Keratinocyte (primary cell): ENCODE results near the gene SYT11.

Experiments used
- EZH2 ChIP-seq: IDR thresholded peaks from one replicate; pipeline ENCODE4 v1.6.1; 2012; ENCODE audit warnings: inconsistent platforms, mild to moderate bottlenecking, low read length, moderate library complexity
- TF ChIP-seq, protein P1 (sequence below), 3 experiments: IDR thresholded peaks in 1 of 3; conservative IDR thresholded peaks in 1 of 3; optimal IDR thresholded peaks in 1 of 3; 2 replicates in 2 of 3; 3 replicates in 1 of 3; pipeline versions ENCODE3 to v1.5.1; 2011; ENCODE audit warnings: low read length in 3 of 3, mild to moderate bottlenecking in 3 of 3, moderate library complexity in 2 of 3, control low read depth in 1 of 3, inconsistent platforms in 1 of 3; ENCODE audit not compliant: insufficient read depth in 2 of 3; ENCODE audit errors: extremely low read depth in 1 of 3

- TF ChIP-seq, protein P1, sequence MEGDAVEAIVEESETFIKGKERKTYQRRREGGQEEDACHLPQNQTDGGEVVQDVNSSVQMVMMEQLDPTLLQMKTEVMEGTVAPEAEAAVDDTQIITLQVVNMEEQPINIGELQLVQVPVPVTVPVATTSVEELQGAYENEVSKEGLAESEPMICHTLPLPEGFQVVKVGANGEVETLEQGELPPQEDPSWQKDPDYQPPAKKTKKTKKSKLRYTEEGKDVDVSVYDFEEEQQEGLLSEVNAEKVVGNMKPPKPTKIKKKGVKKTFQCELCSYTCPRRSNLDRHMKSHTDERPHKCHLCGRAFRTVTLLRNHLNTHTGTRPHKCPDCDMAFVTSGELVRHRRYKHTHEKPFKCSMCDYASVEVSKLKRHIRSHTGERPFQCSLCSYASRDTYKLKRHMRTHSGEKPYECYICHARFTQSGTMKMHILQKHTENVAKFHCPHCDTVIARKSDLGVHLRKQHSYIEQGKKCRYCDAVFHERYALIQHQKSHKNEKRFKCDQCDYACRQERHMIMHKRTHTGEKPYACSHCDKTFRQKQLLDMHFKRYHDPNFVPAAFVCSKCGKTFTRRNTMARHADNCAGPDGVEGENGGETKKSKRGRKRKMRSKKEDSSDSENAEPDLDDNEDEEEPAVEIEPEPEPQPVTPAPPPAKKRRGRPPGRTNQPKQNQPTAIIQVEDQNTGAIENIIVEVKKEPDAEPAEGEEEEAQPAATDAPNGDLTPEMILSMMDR (optimal IDR thresholded peaks at IDR 0.05 in 1 of 3, IDR thresholded peaks at IDR 0.05 in 1 of 3, conservative IDR thresholded peaks at IDR 0.05 in 1 of 3; ENCODE audit: extremely low read depth in 1 of 3, insufficient read depth in 2 of 3, low read length in 3 of 3) = no peak
- TF ChIP-seq EZH2 = no peak
Measured at GRCh38 chr1:155871390-155871789, 12.0 kb downstream of the SYT11 start.
